ENCODE results near the gene OR10V1.

- TF ChIP-seq CTCF (conservative IDR thresholded peaks at IDR 0.05 in 1 of 2, IDR thresholded peaks at IDR 0.05 in 1 of 2; ENCODE audit: low read depth in 1 of 2, low read length in 2 of 2) (no peak), EZH2 (IDR thresholded peaks at IDR 0.05; ENCODE audit: low read length, missing control alignments) (no peak)
These were observed 47.1 kb upstream of the OR10V1 start for GRCh38 chr11:59760771-59761170.
